Fibroblast of lung (primary cell): Measurements from ENCODE around the gene CABLES1. TPM values are rescaled to one million over a fixed set of nuclear protein-coding genes. Genes with fewer than 3 reads are reported as not detected.

Experiments
- DNase-seq, 2 donors: peaks; one replicate each; pipeline versions ENCODE4 v3.0.0 to v3.0.0-alpha.2; 2010; ENCODE audit warnings: low read depth in 2 of 2
- H2AFZ ChIP-seq: 2 replicates; pipeline ENCODE4 v1.5.1; 2012; ENCODE audit warnings: low read length, control low read depth, inconsistent platforms
- H3K27ac ChIP-seq: 2 replicates; pipeline ENCODE4 v1.5.1; 2011; ENCODE audit warnings: low read length, control low read depth; ENCODE audit not compliant: insufficient read depth
- H3K27me3 ChIP-seq: 2 replicates; pipeline ENCODE4 v1.5.1; 2011; ENCODE audit warnings: mild to moderate bottlenecking, low read length; ENCODE audit not compliant: control insufficient read depth, insufficient read depth
- H3K36me3 ChIP-seq: 2 replicates; pipeline ENCODE4 v1.5.1; 2011; ENCODE audit warnings: low read length; ENCODE audit not compliant: control insufficient read depth, insufficient read depth
- H3K4me1 ChIP-seq: 2 replicates; pipeline ENCODE4 v1.5.1; 2011; ENCODE audit warnings: low read length; ENCODE audit not compliant: control insufficient read depth, insufficient read depth; ENCODE audit errors: extremely low read depth
- H3K4me2 ChIP-seq: 2 replicates; pipeline ENCODE4 v1.5.1; 2011; ENCODE audit warnings: low read length, control low read depth; ENCODE audit not compliant: insufficient read depth; ENCODE audit errors: extremely low read depth
- H3K4me3 ChIP-seq, 4 experiments: fragments of 200-600 bp in 1 of 4; sonication (generic) in 1 of 4; replicated peaks in 1 of 4; 2 replicates each; pipeline ENCODE4 v1.5.1; 2011 to 2016; ENCODE audit warnings: low read length in 4 of 4, low read depth in 3 of 4, mild to moderate bottlenecking in 3 of 4, control low read depth in 2 of 4, inconsistent platforms in 1 of 4, mixed read lengths in 1 of 4; ENCODE audit not compliant: insufficient read depth in 1 of 4; ENCODE audit errors: control extremely low read depth in 1 of 4
- H3K79me2 ChIP-seq: 2 replicates; pipeline ENCODE4 v1.5.1; 2012; ENCODE audit warnings: mild to moderate bottlenecking, low read length, inconsistent platforms; ENCODE audit not compliant: control insufficient read depth, insufficient read depth
- H3K9ac ChIP-seq: 2 replicates; pipeline ENCODE4 v1.5.1; 2011; ENCODE audit warnings: mild to moderate bottlenecking, low read length, control low read depth; ENCODE audit not compliant: insufficient read depth
- H3K9me3 ChIP-seq: 2 replicates; pipeline ENCODE4 v1.5.1; 2012; ENCODE audit warnings: low read depth, low read length; ENCODE audit not compliant: control insufficient read depth, insufficient read depth
- H4K20me1 ChIP-seq: 2 replicates; pipeline ENCODE4 v1.5.1; 2011; ENCODE audit warnings: low read length; ENCODE audit not compliant: control insufficient read depth, insufficient read depth; ENCODE audit errors: extremely low read depth
- CTCF ChIP-seq, 2 donors: IDR thresholded peaks in 1 of 2; conservative IDR thresholded peaks in 1 of 2; 1 replicate in 1 of 2; 2 replicates in 1 of 2; pipeline ENCODE4 v1.5.1; 2011 to 2012; ENCODE audit warnings: low read length in 2 of 2, control low read depth in 1 of 2, inconsistent platforms in 1 of 2, low read depth in 1 of 2, mild to moderate bottlenecking in 1 of 2
- EZH2 ChIP-seq: IDR thresholded peaks from 2 replicates; pipeline ENCODE4 v1.5.1; 2012; ENCODE audit warnings: low read length, control low read depth, mild to moderate bottlenecking; ENCODE audit errors: missing control alignments
- polyA plus RNA-seq, 2 donors: library from polyadenylated mRNA; depleted of rRNA in 1 of 2; stranded (reverse) in 1 of 2; unstranded in 1 of 2; fragments of >200 nt; gene quantifications; 2 replicates each; pipeline ENCODE4 v1.2.1, GENCODE V29; 2011 to 2012; ENCODE audit warnings: missing spikeins in 1 of 2
- total RNA-seq: library from RNA; depleted of rRNA; stranded (reverse); fragments of >200 nt; gene quantifications from 2 replicates; pipeline ENCODE4 v1.2.1, GENCODE V29; 2014

Gene CABLES1
- total and polyA plus RNA-seq, 2 donors (not counting 1 experiment from before 2014, with no cell fraction given), result 5.1 to 11.4 TPM

GRCh38 chr18:23173912-23174311 is 38.6 kb downstream of the CABLES1 start:
- Histone ChIP-seq H3K9me3 (no peaks in the 10 kb centered on the region), H4K20me1 (no peaks in the 10 kb centered on the region), H3K27me3 (no peaks in the 10 kb centered on the region), H3K27ac (no peak overlapping the region), H2AFZ (no peak overlapping the region), H3K4me2 (no peak overlapping the region), H3K4me1 (no peaks in the 10 kb centered on the region), H3K4me3 (no peak overlapping the region), H3K36me3 (no peaks in the 10 kb centered on the region), H3K79me2 (no peaks in the 10 kb centered on the region), H3K9ac (no peak overlapping the region)
- TF ChIP-seq EZH2 (no peak), CTCF (conservative IDR thresholded peaks at IDR 0.05 in 1 of 2, IDR thresholded peaks at IDR 0.05 in 1 of 2; ENCODE audit: low read depth in 1 of 2, low read length in 2 of 2) (no peak)
- no peak for DNase-seq

- no peak for TF ChIP-seq CTCF (conservative IDR thresholded peaks at IDR 0.05 in 1 of 2, IDR thresholded peaks at IDR 0.05 in 1 of 2; ENCODE audit: low read depth in 1 of 2, low read length in 2 of 2)
- no peak for TF ChIP-seq EZH2
- Histone ChIP-seq H3K36me3 (no peaks in the 10 kb centered on the region), H3K27me3 (no peaks in the 10 kb centered on the region), H3K79me2 (no peaks in the 10 kb centered on the region), H3K9me3 (no peaks in the 10 kb centered on the region), H3K4me3 (no peak overlapping the region), H4K20me1 (no peaks in the 10 kb centered on the region), H3K27ac (no peak overlapping the region), H3K9ac (no peak overlapping the region), H2AFZ (no peak overlapping the region), H3K4me2 (no peak overlapping the region), H3K4me1 (peaks cover 2% of the 10 kb centered on the region)
- DNase-seq, result no peak
These were observed 41.6 kb downstream of the CABLES1 start for GRCh38 chr18:23176701-23177432.

GRCh38 chr18:23177433-23178072 is 42.3 kb downstream of the CABLES1 start:
- TF ChIP-seq EZH2 (no peak), CTCF (conservative IDR thresholded peaks at IDR 0.05 in 1 of 2, IDR thresholded peaks at IDR 0.05 in 1 of 2; ENCODE audit: low read depth in 1 of 2, low read length in 2 of 2) (no peak)
- no peak overlapping the region for H2AFZ ChIP-seq
- no peak overlapping the region for H3K27ac ChIP-seq
- no peaks in the 10 kb centered on the region for H4K20me1 ChIP-seq
- no peaks in the 10 kb centered on the region for H3K9me3 ChIP-seq
- DNase-seq, result no peak
- H3K9ac ChIP-seq, result no peak overlapping the region
- H3K27me3 ChIP-seq, result no peaks in the 10 kb centered on the region
- no peak overlapping the region for H3K4me2 ChIP-seq
- H3K4me1 ChIP-seq, result peaks cover 2% of the 10 kb centered on the region
- H3K36me3 ChIP-seq, result no peaks in the 10 kb centered on the region
- no peaks in the 10 kb centered on the region for H3K79me2 ChIP-seq
- H3K4me3 ChIP-seq, result no peak overlapping the region
